BJ (cell line): ENCODE data around the gene EMC7. TPM values are rescaled to one million over a fixed set of nuclear protein-coding genes. Genes with fewer than 3 reads are reported as not detected.

Experiments used
- CTCF ChIA-PET: fragments of 350-600 bp; formaldehyde crosslinking; extraction: SDS; loops from one replicate; lab custom pipeline; 2021; ENCODE audit warnings: antibody characterized with exemption, inconsistent platforms; lab: Yijun Ruan, JAX
- POLR2A ChIA-PET: fragments of 300-600 bp; sonication (Branson Sonifier 250); formaldehyde crosslinking; extraction: SDS; loops from one replicate; lab custom pipeline; 2021; ENCODE audit warnings: antibody characterized with exemption; lab: Charles Lee
- DNase-seq: peaks from one replicate; pipeline ENCODE4 v3.0.0-alpha.2; 2011; ENCODE audit warnings: low read depth
- H3K27me3 ChIP-seq: 2 replicates; pipeline ENCODE4 v1.6.0; 2011; ENCODE audit warnings: low read length; ENCODE audit not compliant: control insufficient read depth, insufficient read depth
- H3K36me3 ChIP-seq: 2 replicates; pipeline ENCODE4 v1.5.1; 2011; ENCODE audit warnings: low read length; ENCODE audit not compliant: control insufficient read depth, insufficient read depth
- H3K4me3 ChIP-seq: 2 replicates; pipeline ENCODE4 v1.5.1; 2011; ENCODE audit warnings: low read depth, mild to moderate bottlenecking, control low read depth, low read length
- CTCF ChIP-seq: IDR thresholded peaks from 2 replicates; pipeline ENCODE4 v1.5.1; 2011; ENCODE audit warnings: low read depth, mild to moderate bottlenecking, control low read depth, inconsistent platforms, low read length, moderate library complexity; ENCODE audit not compliant: insufficient read depth
- polyA plus RNA-seq: library from polyadenylated mRNA; depleted of rRNA; stranded (reverse); fragments of >200 nt; gene quantifications from 2 replicates; pipeline ENCODE4 v1.2.3, GENCODE V29; 2011; rRNA removed

Gene EMC7
- polyA plus RNA-seq, 1 experiment = 80.8 TPM

- CTCF ChIA-PET = interaction anchor here (0.6 kb wide), 1 partner anchor 56 kb away, joined by 4 read pairs; no protein-coding TSS in a partner anchor
- POLR2A ChIA-PET = no interaction called here
Measured at GRCh38 chr15:34039790-34040113, 61.9 kb downstream of the EMC7 start.

GRCh38 chr15:34038871-34039789 is 62.5 kb downstream of the EMC7 start, which contains the start of gene AVEN:
Gene AVEN (minus strand): TSS chr15:34039204. CDS start chr15:34039046, 158 bp downstream.
- no peaks in the 10 kb centered on the region for H3K27me3 ChIP-seq
- no peak for DNase-seq
- H3K4me3 ChIP-seq = peak within 1 kb of the TSS; percentile 91
- H3K36me3 ChIP-seq = no peaks in the 10 kb centered on the region
- ChIA-PET CTCF (no interaction called here), POLR2A (no interaction called here)
- no peak for TF ChIP-seq CTCF

More at GRCh38 chr15:34039790-34040113, 61.9 kb downstream of the EMC7 start:
- Histone ChIP-seq H3K4me3 (peak overlapping the region; percentile 91), H3K36me3 (no peaks in the 10 kb centered on the region), H3K27me3 (no peaks in the 10 kb centered on the region)
- TF ChIP-seq CTCF = no peak
- DNase-seq = no peak

DNA sequence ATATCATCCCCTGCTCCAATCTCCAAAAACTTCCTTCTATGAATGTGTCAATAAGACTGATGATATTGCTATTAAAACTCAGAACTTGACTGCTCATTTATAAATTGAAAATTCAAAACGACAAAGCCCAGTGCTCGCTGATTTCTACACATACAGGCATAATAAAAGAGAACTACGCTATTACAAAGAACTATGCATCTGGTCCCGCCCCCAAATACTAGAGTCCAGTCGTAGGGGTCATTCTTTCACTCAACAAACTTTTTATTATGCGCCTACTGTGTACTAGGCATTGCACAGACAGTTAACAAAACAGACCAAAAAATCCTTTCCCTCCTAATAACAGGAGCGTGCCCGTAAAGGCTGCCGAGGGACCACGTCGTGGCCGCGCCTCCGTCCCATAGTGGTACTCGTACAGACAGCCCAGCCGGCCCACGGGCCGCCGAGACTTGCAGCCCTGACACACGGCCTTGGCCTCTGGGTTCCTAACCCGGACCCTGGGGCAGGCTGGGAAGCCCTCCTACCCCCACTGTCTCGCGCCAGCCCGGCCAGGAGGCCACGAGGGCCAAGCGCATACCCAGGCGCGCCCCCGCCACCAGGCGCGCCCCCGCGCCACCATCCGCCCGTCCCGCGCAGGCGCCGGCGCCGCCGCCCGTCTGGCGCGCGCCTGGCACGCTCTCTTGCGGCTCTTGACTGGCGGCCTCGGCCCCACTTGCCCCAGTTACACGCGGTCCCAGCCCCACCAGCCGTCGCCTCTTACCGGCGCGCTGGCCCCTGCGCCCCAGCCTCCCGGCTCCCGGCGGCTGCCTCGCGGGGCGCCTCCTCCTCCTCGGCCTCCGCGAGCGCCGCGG is 63.4 kb downstream of the EMC7 start:
- no peak for TF ChIP-seq CTCF
- ChIA-PET CTCF (no interaction called here), POLR2A (interaction anchor here (0.6 kb wide), 1 partner anchor 11 kb away, joined by 4 read pairs; no protein-coding TSS in a partner anchor)
- DNase-seq = no peak
- peak overlapping the region; percentile 91 for H3K4me3 ChIP-seq
- no peaks in the 10 kb centered on the region for H3K36me3 ChIP-seq
- H3K27me3 ChIP-seq = no peaks in the 10 kb centered on the region

Other genes with a start within 250 kb of the EMC7 start
- gene CHRM5, start 133.4 kb downstream of the EMC7 start, polyA plus RNA-seq = 0.04 and 0.09 TPM in 2 replicates
- 17.6 and 26.3 TPM in 2 replicates for gene AVEN, start 62.7 kb downstream of the EMC7 start, polyA plus RNA-seq
- gene PGBD4, start 221 bp upstream of the EMC7 start, polyA plus RNA-seq = 0.77 and 1.3 TPM in 2 replicates
- 17.3 and 28.9 TPM in 2 replicates for gene KATNBL1, start 108.2 kb upstream of the EMC7 start, polyA plus RNA-seq
- 75.5 and 119 TPM in 2 replicates for gene EMC4, start 123.2 kb upstream of the EMC7 start, polyA plus RNA-seq
- gene SLC12A6, start 235.9 kb upstream of the EMC7 start, polyA plus RNA-seq = 20.2 and 21.1 TPM in 2 replicates
- 345 and 352 TPM in 2 replicates for gene NOP10, start 241.3 kb upstream of the EMC7 start, polyA plus RNA-seq
- gene NUTM1, start 241.5 kb upstream of the EMC7 start, polyA plus RNA-seq = not detected in 2 replicates